Measurements from ENCODE around the gene ADAM23.

The ADAM23 gene

GRCh38 chr2:206665251-206665650 lies 221.9 kb downstream of the ADAM23 start:
- DNase-seq: no peak

Data from NCI-H1436 treated with DMSO at 0.1 percent for 48 hours (cell line).